Activated T-helper 2 cell treated with anti-CD3 and anti-CD28 coated beads, Interferon-gamma antibody, Interleukin-2, Interleukin-4, amounts not matched to agents 10 μg/mL and 5 μg/mL and 100 μg/mL, durations not matched to agents 14 hours and 24 hours and 36 hours (primary cell): ENCODE results near the gene KCNH2. TPM values are rescaled to one million over a fixed set of nuclear protein-coding genes. Genes with fewer than 3 reads are reported as not detected.
"Not testable (repeated sequence)": the region's sequence is repeated elsewhere in the genome, so short reads cannot be mapped to it uniquely, and the experiment has no call there.

ENCODE experiments used
- DNase-seq: peaks from one replicate; pipeline ENCODE4 v3.0.0; 2021; ENCODE audit warnings: low spot score
- H3K27ac Mint-ChIP-seq: one replicate; pipeline ENCODE4 v1.8.0; 2021; ENCODE audit warnings: mixed read lengths
- H3K27me3 Mint-ChIP-seq: one replicate; pipeline ENCODE4 v1.8.0; 2021; ENCODE audit warnings: low read depth, mixed read lengths
- H3K36me3 Mint-ChIP-seq: one replicate; pipeline ENCODE4 v1.8.0; 2021; ENCODE audit warnings: low read depth, mixed read lengths
- H3K4me1 Mint-ChIP-seq: one replicate; pipeline ENCODE4 v1.8.0; 2021; ENCODE audit warnings: low read depth, mixed read lengths
- H3K4me3 Mint-ChIP-seq: one replicate; pipeline ENCODE4 v1.8.0; 2021; ENCODE audit warnings: low read depth, mild to moderate bottlenecking, moderate library complexity, mixed read lengths
- H3K9me3 Mint-ChIP-seq: one replicate; pipeline ENCODE4 v1.8.0; 2021; ENCODE audit warnings: mixed read lengths
- intact Hi-C: fragments of 100-400 bp; cut with micrococcal nuclease; formaldehyde crosslinking; loops from one replicate; pipeline ENCODE4 v1.15.1; 2023
- total RNA-seq: library from RNA; stranded (reverse); gene quantifications from 2 replicates; pipeline ENCODE4 v1.2.3, GENCODE V29; 2022

KCNH2 gene
- 0.30 and 0.41 TPM in 2 replicates for total RNA-seq

- H3K27me3 Mint-ChIP-seq: peaks cover 56% of the 10 kb centered on the region
- intact Hi-C loops: loop anchor here (5.0 kb wide), 1 partner anchor 34 kb away; no protein-coding TSS in a partner anchor
- no peaks in the 10 kb centered on the region for H3K36me3 Mint-ChIP-seq
- H3K27ac Mint-ChIP-seq: no peak within 1 kb of the TSS
- DNase-seq: no peak
- peaks cover 22% of the 10 kb centered on the region for H3K4me1 Mint-ChIP-seq
- H3K4me3 Mint-ChIP-seq: peak within 1 kb of the TSS; percentile 75
- H3K9me3 Mint-ChIP-seq: no peaks in the 10 kb centered on the region
These were observed at the start of gene KCNH2 for GRCh38 chr7:150978126-150978789. TSS of gene KCNH2 (minus strand) at chr7:150978321. CDS start at chr7:150977913, 408 bp downstream.

- H3K27ac Mint-ChIP-seq: peak overlapping the region; percentile 93
- not testable (repeated sequence) for DNase-seq, H3K27me3 Mint-ChIP-seq, H3K36me3 Mint-ChIP-seq, H3K9me3 Mint-ChIP-seq
- peaks cover 13% of the 10 kb centered on the region for H3K4me1 Mint-ChIP-seq
- peak overlapping the region; percentile 96 for H3K4me3 Mint-ChIP-seq
- intact Hi-C loops: loop anchor here (1.0 to 2.0 kb wide), 5 partner anchors 12 to 323 kb away; partner anchors contain the start of gene TMUB1
These were observed 49.6 kb upstream of the KCNH2 start for GRCh38 chr7:151027728-151028130.

- DNase-seq, H3K27me3 Mint-ChIP-seq, H3K36me3 Mint-ChIP-seq, intact Hi-C loops, H3K9me3 Mint-ChIP-seq: not testable (repeated sequence)
- H3K4me1 Mint-ChIP-seq: peaks cover 13% of the 10 kb centered on the region
- peak overlapping the region; percentile 96 for H3K4me3 Mint-ChIP-seq
- peak overlapping the region; percentile 93 for H3K27ac Mint-ChIP-seq
These were observed 48.9 kb upstream of the KCNH2 start for GRCh38 chr7:151026771-151027727.

- Mint-ChIP-seq H3K36me3 (peaks cover 3% of the 10 kb centered on the region), H3K9me3 (no peaks in the 10 kb centered on the region), H3K4me1 (peaks cover 13% of the 10 kb centered on the region), H3K4me3 (no peak overlapping the region), H3K27me3 (peaks cover 5% of the 10 kb centered on the region), H3K27ac (no peak overlapping the region)
- DNase-seq: no peak
- intact Hi-C loops: no loop called here
These were observed 48.0 kb upstream of the KCNH2 start for GRCh38 chr7:151025924-151026671.

- H3K4me1 Mint-ChIP-seq: peaks cover 14% of the 10 kb centered on the region
- intact Hi-C loops: no loop called here
- H3K9me3 Mint-ChIP-seq: no peaks in the 10 kb centered on the region
- DNase-seq: no peak
- no peak within 1 kb of the TSS for H3K27ac Mint-ChIP-seq
- H3K4me3 Mint-ChIP-seq: no peak within 1 kb of the TSS
- H3K36me3 Mint-ChIP-seq: peaks cover 3% of the 10 kb centered on the region
- H3K27me3 Mint-ChIP-seq: peaks cover 21% of the 10 kb centered on the region
These were observed 46.4 kb upstream of the KCNH2 start, which contains the start of gene ATG9B for GRCh38 chr7:151024435-151025056. TSS of gene ATG9B (minus strand) at chr7:151024494. CDS start at chr7:151024423, 71 bp downstream.

- DNase-seq: no peak
- peaks cover 30% of the 10 kb centered on the region for H3K27me3 Mint-ChIP-seq
- H3K4me3 Mint-ChIP-seq: no peak overlapping the region
- H3K9me3 Mint-ChIP-seq: no peaks in the 10 kb centered on the region
- no peaks in the 10 kb centered on the region for H3K36me3 Mint-ChIP-seq
- H3K4me1 Mint-ChIP-seq: peaks cover 16% of the 10 kb centered on the region
- no peak overlapping the region for H3K27ac Mint-ChIP-seq
- intact Hi-C loops: no loop called here
These were observed 45.1 kb upstream of the KCNH2 start for GRCh38 chr7:151023232-151023631.

GRCh38 chr7:151020231-151020630 is 42.1 kb upstream of the KCNH2 start:
- Mint-ChIP-seq H3K9me3 (no peaks in the 10 kb centered on the region), H3K27me3 (peaks cover 33% of the 10 kb centered on the region), H3K36me3 (no peaks in the 10 kb centered on the region), H3K4me1 (peaks cover 26% of the 10 kb centered on the region), H3K4me3 (peak overlapping the region; percentile 7), H3K27ac (no peak overlapping the region)
- intact Hi-C loops: no loop called here
- no peak for DNase-seq

GRCh38 chr7:151019130-151019447 is 41.0 kb upstream of the KCNH2 start:
- no peak for DNase-seq
- H3K9me3 Mint-ChIP-seq: no peaks in the 10 kb centered on the region
- H3K36me3 Mint-ChIP-seq: no peaks in the 10 kb centered on the region
- intact Hi-C loops: loop anchor here (5.0 kb wide), 1 partner anchor 223 kb away; no protein-coding TSS in a partner anchor
- peak overlapping the region; percentile 26 for H3K4me3 Mint-ChIP-seq
- peaks cover 37% of the 10 kb centered on the region for H3K4me1 Mint-ChIP-seq
- peaks cover 31% of the 10 kb centered on the region for H3K27me3 Mint-ChIP-seq
- no peak overlapping the region for H3K27ac Mint-ChIP-seq

GRCh38 chr7:151018421-151019129 is 40.5 kb upstream of the KCNH2 start:
- intact Hi-C loops: loop anchor here (5.0 kb wide), 1 partner anchor 224 kb away; no protein-coding TSS in a partner anchor
- DNase-seq: no peak
- Mint-ChIP-seq H3K4me1 (peaks cover 37% of the 10 kb centered on the region), H3K9me3 (no peaks in the 10 kb centered on the region), H3K27me3 (peaks cover 31% of the 10 kb centered on the region), H3K27ac (peak overlapping the region; percentile 48), H3K4me3 (peak overlapping the region; percentile 76), H3K36me3 (no peaks in the 10 kb centered on the region)

- Mint-ChIP-seq H3K36me3 (no peaks in the 10 kb centered on the region), H3K4me3 (peak overlapping the region; percentile 76), H3K9me3 (no peaks in the 10 kb centered on the region), H3K27me3 (peaks cover 31% of the 10 kb centered on the region), H3K4me1 (peaks cover 37% of the 10 kb centered on the region), H3K27ac (peak overlapping the region; percentile 42)
- DNase-seq: peak; percentile 70
- intact Hi-C loops: loop anchor here (5.0 kb wide), 1 partner anchor 224 kb away; no protein-coding TSS in a partner anchor
These were observed 39.9 kb upstream of the KCNH2 start for GRCh38 chr7:151017953-151018420.

GRCh38 chr7:151017370-151017952 is 39.3 kb upstream of the KCNH2 start:
- H3K9me3 Mint-ChIP-seq: no peaks in the 10 kb centered on the region
- peaks cover 43% of the 10 kb centered on the region for H3K4me1 Mint-ChIP-seq
- intact Hi-C loops: loop anchor here (5.0 kb wide), 1 partner anchor 225 kb away; no protein-coding TSS in a partner anchor
- no peak for DNase-seq
- peak overlapping the region; percentile 76 for H3K4me3 Mint-ChIP-seq
- peaks cover 3% of the 10 kb centered on the region for H3K36me3 Mint-ChIP-seq
- peak overlapping the region; percentile 4 for H3K27ac Mint-ChIP-seq
- H3K27me3 Mint-ChIP-seq: peaks cover 31% of the 10 kb centered on the region
